CD4-positive, alpha-beta memory T cell (primary cell): ENCODE measurements around the gene MTUS2. TPM values are rescaled to one million over a fixed set of nuclear protein-coding genes. Genes with fewer than 3 reads are reported as not detected.
"Not testable (repeated sequence)": the region's sequence is repeated elsewhere in the genome, so short reads cannot be mapped to it uniquely, and the experiment has no call there.

Source experiments
- CTCF ChIA-PET: fragments of 350-600 bp; sonication (Branson Sonifier 250); formaldehyde crosslinking; loops from one replicate; lab custom pipeline; 2021; ENCODE audit warnings: inconsistent platforms; ENCODE audit not compliant: partially characterized antibody; lab: Charles Lee
- POLR2A ChIA-PET: fragments of 350-600 bp; sonication (Branson Sonifier 250); formaldehyde crosslinking; loops from one replicate; lab custom pipeline; 2021; ENCODE audit not compliant: partially characterized antibody; lab: Charles Lee
- DNase-seq, 5 donors: peaks; one replicate each; pipeline versions ENCODE4 v3.0.0 to v3.0.0-alpha.2; 2020 to 2022; ENCODE audit warnings: mixed read lengths in 1 of 5
- H3K27ac ChIP-seq: one replicate; pipeline ENCODE4 v1.7.0; 2013; ENCODE audit warnings: low read depth, low read length
- H3K27me3 ChIP-seq: 2 replicates; pipeline ENCODE4 v1.7.0; 2013; ENCODE audit warnings: mild to moderate bottlenecking, low read length, moderate library complexity; ENCODE audit not compliant: insufficient read depth
- H3K36me3 ChIP-seq: 2 replicates; pipeline ENCODE4 v1.7.0; 2013; ENCODE audit warnings: mild to moderate bottlenecking, low read length, moderate library complexity; ENCODE audit not compliant: insufficient read depth
- H3K4me1 ChIP-seq: 2 replicates; pipeline ENCODE4 v1.7.0; 2013; ENCODE audit warnings: mild to moderate bottlenecking, low read length, moderate library complexity; ENCODE audit not compliant: insufficient read depth
- H3K4me3 ChIP-seq, 2 donors: one replicate each; pipeline ENCODE4 v1.7.0; 2013; ENCODE audit warnings: low read length in 2 of 2, mild to moderate bottlenecking in 1 of 2
- H3K9me3 ChIP-seq, 2 donors: one replicate each; pipeline ENCODE4 v1.7.0; 2013; ENCODE audit warnings: low read length in 2 of 2, control low read depth in 1 of 2; ENCODE audit not compliant: control insufficient read depth in 1 of 2
- H3K27ac Mint-ChIP-seq, 7 donors: one replicate each; pipeline ENCODE4 v1.8.0; 2020 to 2021; ENCODE audit warnings: mixed read lengths in 7 of 7, mild to moderate bottlenecking in 6 of 7, inconsistent platforms in 3 of 7, moderate library complexity in 3 of 7
- H3K27me3 Mint-ChIP-seq, 2 donors: one replicate each; pipeline ENCODE4 v1.8.0; 2020 to 2021; ENCODE audit warnings: mixed read lengths in 2 of 2
- H3K36me3 Mint-ChIP-seq, 2 donors: one replicate each; pipeline ENCODE4 v1.8.0; 2020 to 2021; ENCODE audit warnings: mixed read lengths in 2 of 2, inconsistent platforms in 1 of 2, mild to moderate bottlenecking in 1 of 2
- H3K4me1 Mint-ChIP-seq, 4 donors: one replicate each; pipeline ENCODE4 v1.8.0; 2020 to 2021; ENCODE audit warnings: mixed read lengths in 4 of 4, mild to moderate bottlenecking in 1 of 4
- H3K4me3 Mint-ChIP-seq, 8 donors: one replicate each; pipeline ENCODE4 v1.8.0; 2020 to 2021; ENCODE audit warnings: mixed read lengths in 8 of 8, mild to moderate bottlenecking in 7 of 8, moderate library complexity in 6 of 8, inconsistent platforms in 3 of 8
- H3K9me3 Mint-ChIP-seq, 8 donors: one replicate each; pipeline ENCODE4 v1.8.0; 2020 to 2021; ENCODE audit warnings: mixed read lengths in 8 of 8, mild to moderate bottlenecking in 5 of 8, inconsistent platforms in 3 of 8, moderate library complexity in 1 of 8
- intact Hi-C: fragments of 100-400 bp; cut with micrococcal nuclease; formaldehyde crosslinking; loops from one replicate; pipeline ENCODE4 v1.15.1; 2023
- polyA plus RNA-seq, 2 donors: library from polyadenylated mRNA; unstranded; fragments of 300-500 nt; fragmentation: Illumina TruSeq; gene quantifications; one replicate each; pipeline ENCODE4 v1.2.3, GENCODE V29; 2021
- total RNA-seq, 2 experiments: library from RNA; stranded (reverse); gene quantifications; one replicate each; pipeline ENCODE4 v1.2.3, GENCODE V29; 2021

MTUS2 gene
- total and polyA plus RNA-seq, 4 experiments from 2014 or later, result 0.12 to 1.1 (median 0.60) TPM

GRCh38 chr13:28976636-28977035 is 156.5 kb downstream of the MTUS2 start:
- Histone ChIP-seq H3K4me1 (no peaks in the 10 kb centered on the region), H3K9me3 (no peaks in the 10 kb centered on the region), H3K36me3 (no peaks in the 10 kb centered on the region), H3K4me3 (no peak overlapping the region), H3K27me3 (no peaks in the 10 kb centered on the region), H3K27ac (no peak overlapping the region)
- Mint-ChIP-seq H3K27me3 (peaks cover 0 to 6% of the 10 kb centered on the region in 2 donors), H3K27ac (no peak overlapping the region), H3K36me3 (no peaks in the 10 kb centered on the region), H3K9me3 (no peaks in the 10 kb centered on the region), H3K4me3 (no peak overlapping the region), H3K4me1 (no peaks in the 10 kb centered on the region)
- DNase-seq, result no peak
- intact Hi-C loops, result no loop called here
- CTCF ChIA-PET, result no interaction called here
- POLR2A ChIA-PET, result no interaction called here

- Mint-ChIP-seq H3K36me3 (no peaks in the 10 kb centered on the region), H3K4me1 (no peaks in the 10 kb centered on the region), H3K9me3 (peaks cover 0 to 2% (median 0%) of the 10 kb centered on the region in 8 donors), H3K4me3 (no peak overlapping the region), H3K27me3 (peaks cover 0 to 6% of the 10 kb centered on the region in 2 donors), H3K27ac (no peak overlapping the region)
- Histone ChIP-seq H3K9me3 (no peaks in the 10 kb centered on the region), H3K4me1 (no peaks in the 10 kb centered on the region), H3K36me3 (no peaks in the 10 kb centered on the region), H3K27ac (no peak overlapping the region), H3K4me3 (no peak overlapping the region), H3K27me3 (no peaks in the 10 kb centered on the region)
- no peak for DNase-seq
- intact Hi-C loops, result no loop called here
- ChIA-PET CTCF (no interaction called here), POLR2A (no interaction called here)
Observed at GRCh38 chr13:28978574-28978973, 158.4 kb downstream of the MTUS2 start.

- H3K27me3 Mint-ChIP-seq, result peaks cover 0 to 4% of the 10 kb centered on the region in 2 donors
- CTCF ChIA-PET, result no interaction called here
Observed at GRCh38 chr13:28981530-28981929, 161.4 kb downstream of the MTUS2 start.

GRCh38 chr13:28983641-28984040 is 163.5 kb downstream of the MTUS2 start:
- POLR2A ChIA-PET, result no interaction called here

More at GRCh38 chr13:28981530-28981929, 161.4 kb downstream of the MTUS2 start:
- H3K36me3 ChIP-seq, result no peaks in the 10 kb centered on the region
- POLR2A ChIA-PET, result no interaction called here
- Mint-ChIP-seq H3K27ac (no peak overlapping the region), H3K4me1 (no peaks in the 10 kb centered on the region), H3K36me3 (no peaks in the 10 kb centered on the region), H3K9me3 (peaks cover 0 to 2% (median 0%) of the 10 kb centered on the region in 8 donors), H3K4me3 (no peak overlapping the region)
- intact Hi-C loops, result no loop called here
- no peak overlapping the region for H3K4me3 ChIP-seq
- no peaks in the 10 kb centered on the region for H3K9me3 ChIP-seq
- H3K27ac ChIP-seq, result no peak overlapping the region
- DNase-seq, result no peak
- H3K27me3 ChIP-seq, result no peaks in the 10 kb centered on the region
- no peaks in the 10 kb centered on the region for H3K4me1 ChIP-seq

GRCh38 chr13:28984326-28984725 is 164.2 kb downstream of the MTUS2 start:
- H3K27me3 ChIP-seq, result no peaks in the 10 kb centered on the region
- intact Hi-C loops, result no loop called here
- no peaks in the 10 kb centered on the region for H3K36me3 ChIP-seq
- CTCF ChIA-PET, result no interaction called here
- POLR2A ChIA-PET, result no interaction called here
- no peaks in the 10 kb centered on the region for H3K36me3 Mint-ChIP-seq
- no peak overlapping the region for H3K4me3 ChIP-seq
- peaks cover 0 to 2% (median 0%) of the 10 kb centered on the region in 8 donors for H3K9me3 Mint-ChIP-seq
- H3K9me3 ChIP-seq, result no peaks in the 10 kb centered on the region
- H3K4me1 ChIP-seq, result no peaks in the 10 kb centered on the region
- no peak overlapping the region for H3K4me3 Mint-ChIP-seq
- DNase-seq, result no peak
- H3K4me1 Mint-ChIP-seq, result no peaks in the 10 kb centered on the region
- H3K27ac ChIP-seq, result no peak overlapping the region
- H3K27ac Mint-ChIP-seq, result no peak overlapping the region
- H3K27me3 Mint-ChIP-seq, result no peaks in the 10 kb centered on the region

More at GRCh38 chr13:28983641-28984040, 163.5 kb downstream of the MTUS2 start:
- H3K27ac ChIP-seq, result no peak overlapping the region
- H3K4me3 ChIP-seq, result no peak overlapping the region
- H3K9me3 ChIP-seq, result no peaks in the 10 kb centered on the region
- H3K27me3 ChIP-seq, result no peaks in the 10 kb centered on the region
- no peak overlapping the region for H3K4me3 Mint-ChIP-seq
- H3K36me3 Mint-ChIP-seq, result no peaks in the 10 kb centered on the region
- no peaks in the 10 kb centered on the region for H3K4me1 ChIP-seq
- H3K9me3 Mint-ChIP-seq, result peaks cover 0 to 2% (median 0%) of the 10 kb centered on the region in 8 donors
- no peaks in the 10 kb centered on the region for H3K4me1 Mint-ChIP-seq
- no peaks in the 10 kb centered on the region for H3K27me3 Mint-ChIP-seq
- no peak overlapping the region for H3K27ac Mint-ChIP-seq
- CTCF ChIA-PET, result no interaction called here
- intact Hi-C loops, result no loop called here
- no peak for DNase-seq
- H3K36me3 ChIP-seq, result no peaks in the 10 kb centered on the region

GRCh38 chr13:28984825-28985224 is 164.7 kb downstream of the MTUS2 start:
- Mint-ChIP-seq H3K9me3 (peaks cover 0 to 2% (median 0%) of the 10 kb centered on the region in 8 donors), H3K4me1 (no peaks in the 10 kb centered on the region), H3K27ac (no peak overlapping the region), H3K4me3 (no peak overlapping the region), H3K36me3 (no peaks in the 10 kb centered on the region), H3K27me3 (no peaks in the 10 kb centered on the region)
- H3K9me3 ChIP-seq, result no peaks in the 10 kb centered on the region
- H3K36me3 ChIP-seq, result no peaks in the 10 kb centered on the region
- no peak for DNase-seq
- H3K27me3 ChIP-seq, result no peaks in the 10 kb centered on the region
- H3K4me3 ChIP-seq, result no peak overlapping the region
- no peaks in the 10 kb centered on the region for H3K4me1 ChIP-seq
- intact Hi-C loops, result no loop called here
- POLR2A ChIA-PET, result interaction anchor here (0.6 kb wide), 1 partner anchor 19 kb away, joined by 3 read pairs; no protein-coding TSS in a partner anchor
- CTCF ChIA-PET, result no interaction called here
- no peak overlapping the region for H3K27ac ChIP-seq

- H3K36me3 ChIP-seq, POLR2A ChIA-PET, CTCF ChIA-PET: not testable (repeated sequence)
Observed at GRCh38 chr13:28990378-28990777, 170.2 kb downstream of the MTUS2 start.

GRCh38 chr13:28991764-28992163 is 171.6 kb downstream of the MTUS2 start:
- Mint-ChIP-seq H3K9me3 (peaks cover 0 to 10% (median 4%) of the 10 kb centered on the region in 8 donors), H3K4me1 (no peaks in the 10 kb centered on the region), H3K4me3 (no peak overlapping the region), H3K27ac (no peak overlapping the region), H3K36me3 (no peaks in the 10 kb centered on the region), H3K27me3 (no peaks in the 10 kb centered on the region)
- DNase-seq, result no peak
- CTCF ChIA-PET, result no interaction called here
- no peak overlapping the region for H3K27ac ChIP-seq
- H3K9me3 ChIP-seq, result no peaks in the 10 kb centered on the region
- H3K4me1 ChIP-seq, result no peaks in the 10 kb centered on the region
- POLR2A ChIA-PET, result no interaction called here
- no peaks in the 10 kb centered on the region for H3K36me3 ChIP-seq
- H3K4me3 ChIP-seq, result no peak overlapping the region
- intact Hi-C loops, result no loop called here
- no peaks in the 10 kb centered on the region for H3K27me3 ChIP-seq

More at GRCh38 chr13:28990378-28990777, 170.2 kb downstream of the MTUS2 start:
- H3K36me3 Mint-ChIP-seq, H3K4me1 Mint-ChIP-seq, H3K9me3 Mint-ChIP-seq, H3K27ac Mint-ChIP-seq, H3K27me3 ChIP-seq, DNase-seq, H3K4me3 Mint-ChIP-seq, H3K9me3 ChIP-seq, H3K4me3 ChIP-seq, H3K27me3 Mint-ChIP-seq, H3K27ac ChIP-seq, H3K4me1 ChIP-seq, intact Hi-C loops: not testable (repeated sequence)
